Sigmoid colon (tissue), 7 donors: ENCODE results near the gene RNASET2. TPM values are rescaled to one million over a fixed set of nuclear protein-coding genes. Genes with fewer than 3 reads are reported as not detected.

Experiments used
- DNase-seq: peaks from one replicate; pipeline ENCODE4 v3.0.0-alpha.2; 2019
- H3K27ac ChIP-seq, 4 donors: fragments of 200-600 bp; sonication (generic); one replicate each; pipeline ENCODE4 v1.5.1; 2016 to 2019; ENCODE audit warnings: mild to moderate bottlenecking in 1 of 4
- H3K27me3 ChIP-seq, 3 donors: fragments of 200-600 bp; sonication (generic); one replicate each; pipeline ENCODE4 v1.5.1; 2019; ENCODE audit warnings: mild to moderate bottlenecking in 1 of 3
- H3K36me3 ChIP-seq, 4 donors: fragments of 200-600 bp; sonication (generic); one replicate each; pipeline ENCODE4 v1.5.1; 2016 to 2019
- H3K4me1 ChIP-seq, 4 donors: fragments of 200-600 bp; sonication (generic); one replicate each; pipeline ENCODE4 v1.5.1; 2017 to 2019
- H3K4me3 ChIP-seq, 4 donors: fragments of 200-600 bp; sonication (generic); one replicate each; pipeline ENCODE4 v1.5.1; 2017 to 2019; ENCODE audit warnings: mild to moderate bottlenecking in 2 of 4, moderate library complexity in 1 of 4
- H3K9me3 ChIP-seq, 4 donors: fragments of 200-600 bp in 3 of 4; sonication (generic) in 3 of 4; one replicate each; pipeline versions ENCODE4 v1.5.1 to v1.6.1; 2013 to 2019
- EP300 ChIP-seq, 4 donors: sonication (generic); formaldehyde crosslinking; IDR thresholded peaks; one replicate each; pipeline ENCODE4 v1.6.1; 2017; ENCODE audit warnings: antibody characterized with exemption in 4 of 4
- POLR2A ChIP-seq, 2 donors: fragments of 450-650 bp; IDR thresholded peaks; one replicate each; pipeline ENCODE4 v1.6.1; 2016; ENCODE audit warnings: antibody characterized with exemption in 2 of 2, mild to moderate bottlenecking in 2 of 2, moderate library complexity in 2 of 2
- POLR2AphosphoS5 ChIP-seq, 4 donors: sonication (generic); formaldehyde crosslinking; IDR thresholded peaks; one replicate each; pipeline ENCODE4 v1.6.1; 2017; ENCODE audit warnings: antibody characterized with exemption in 4 of 4
- WGBS, 2 donors: extraction: QIAGEN DNeasy Blood & Tissue Kit; methylation state at CpG; one replicate each; pipeline ENCODE4 v1.1.7; 2013; 5-methylcytosine and 5-hydroxymethylcytosine counted together
- intact Hi-C: fragments of 100-400 bp; cut with DNase I; formaldehyde crosslinking; loops from one replicate; pipeline ENCODE4 v1.15.1; 2023
- polyA plus RNA-seq, 3 donors: library from polyadenylated mRNA; stranded (reverse); fragments of 200-250 nt; gene quantifications; one replicate each; pipeline ENCODE4 v1.2.3, GENCODE V29; 2013
- total RNA-seq, 4 donors: library from RNA; depleted of rRNA; stranded (reverse); fragments of >200 nt; gene quantifications; one replicate each; pipeline ENCODE4 v1.1.0, GENCODE V29; 2016
- TF ChIP-seq, protein P1 (sequence below), 4 experiments: fragments of 450-650 bp in 3 of 4; fragments of 200-600 bp in 1 of 4; IDR thresholded peaks; one replicate each; pipeline ENCODE4 v1.5.1; 2016 to 2019; ENCODE audit warnings: antibody characterized with exemption in 4 of 4, mild to moderate bottlenecking in 3 of 4, moderate library complexity in 2 of 4
- donor health status: healthy with polysubstance abuse.
- donor health status: Bipolar disorder and iron deficiency.
- donor health status: healthy.

RNASET2 gene
- total and polyA plus RNA-seq, 7 donors: 35.4 to 83.9 (median 43.9) TPM

DNA sequence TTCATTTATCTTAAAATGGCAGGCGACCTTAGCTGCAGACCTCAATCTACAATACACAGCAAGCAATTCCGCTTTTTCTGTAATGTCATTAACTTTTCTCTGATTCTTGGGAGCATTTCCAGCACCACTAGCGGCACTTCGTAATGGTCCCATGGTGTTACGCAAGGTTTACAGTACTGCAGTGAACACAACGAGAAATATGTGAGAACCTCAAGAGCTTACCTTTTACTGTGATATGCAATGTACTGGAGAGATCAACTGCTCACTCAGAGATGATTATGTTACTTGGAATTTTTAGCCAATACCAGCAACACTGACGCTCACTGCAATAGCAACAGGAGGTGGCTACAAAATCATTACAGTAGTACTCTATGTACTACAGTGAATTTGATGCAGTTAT is 40.1 kb upstream of the RNASET2 start:
- Histone ChIP-seq H3K36me3 (no peaks in the 10 kb centered on the region), H3K27ac (no peak overlapping the region), H3K4me1 (peaks cover 0 to 31% (median 16%) of the 10 kb centered on the region in 4 donors), H3K27me3 (no peaks in the 10 kb centered on the region), H3K9me3 (no peaks in the 10 kb centered on the region), H3K4me3 (no peak overlapping the region)
- TF ChIP-seq POLR2AphosphoS5 (IDR thresholded peaks at IDR 0.05) (no peak), POLR2A (IDR thresholded peaks at IDR 0.05) (no peak), EP300 (IDR thresholded peaks at IDR 0.05) (no peak)
- TF ChIP-seq, protein P1, sequence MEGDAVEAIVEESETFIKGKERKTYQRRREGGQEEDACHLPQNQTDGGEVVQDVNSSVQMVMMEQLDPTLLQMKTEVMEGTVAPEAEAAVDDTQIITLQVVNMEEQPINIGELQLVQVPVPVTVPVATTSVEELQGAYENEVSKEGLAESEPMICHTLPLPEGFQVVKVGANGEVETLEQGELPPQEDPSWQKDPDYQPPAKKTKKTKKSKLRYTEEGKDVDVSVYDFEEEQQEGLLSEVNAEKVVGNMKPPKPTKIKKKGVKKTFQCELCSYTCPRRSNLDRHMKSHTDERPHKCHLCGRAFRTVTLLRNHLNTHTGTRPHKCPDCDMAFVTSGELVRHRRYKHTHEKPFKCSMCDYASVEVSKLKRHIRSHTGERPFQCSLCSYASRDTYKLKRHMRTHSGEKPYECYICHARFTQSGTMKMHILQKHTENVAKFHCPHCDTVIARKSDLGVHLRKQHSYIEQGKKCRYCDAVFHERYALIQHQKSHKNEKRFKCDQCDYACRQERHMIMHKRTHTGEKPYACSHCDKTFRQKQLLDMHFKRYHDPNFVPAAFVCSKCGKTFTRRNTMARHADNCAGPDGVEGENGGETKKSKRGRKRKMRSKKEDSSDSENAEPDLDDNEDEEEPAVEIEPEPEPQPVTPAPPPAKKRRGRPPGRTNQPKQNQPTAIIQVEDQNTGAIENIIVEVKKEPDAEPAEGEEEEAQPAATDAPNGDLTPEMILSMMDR (IDR thresholded peaks at IDR 0.05): no peak
- intact Hi-C loops: loop anchor here (5.0 to 10.0 kb wide), 4 partner anchors 121 to 372 kb away; partner anchors contain the start of gene RPS6KA2
- no peak for DNase-seq
- 92 to 93% methylated on average over 7 of the region's 7 CpGs for WGBS, 2 donors

- Histone ChIP-seq H3K9me3 (no peaks in the 10 kb centered on the region), H3K4me3 (no peak overlapping the region), H3K36me3 (no peaks in the 10 kb centered on the region), H3K27ac (peak overlapping the region in 1 of 4 donors; percentile 35), H3K4me1 (peaks cover 0 to 17% (median 13%) of the 10 kb centered on the region in 4 donors), H3K27me3 (no peaks in the 10 kb centered on the region)
- intact Hi-C loops: loop anchor here (2.0 to 10.0 kb wide), 4 partner anchors 127 to 365 kb away; partner anchors contain the start of gene RPS6KA2
- WGBS, 2 donors: 37 to 58% methylated on average over 10 of the region's 10 CpGs
- no peak for DNase-seq
- no peak for TF ChIP-seq POLR2A (IDR thresholded peaks at IDR 0.05)
- TF ChIP-seq, protein P1 (IDR thresholded peaks at IDR 0.05): peak; percentile 7 to 53 (median 34)
Measured at GRCh38 chr6:166989427-166990032, 33.2 kb upstream of the RNASET2 start.

- 92 to 93% methylated on average over 3 of the region's 3 CpGs for WGBS, 2 donors
Measured at GRCh38 chr6:166988674-166989201, 32.4 kb upstream of the RNASET2 start.

DNA sequence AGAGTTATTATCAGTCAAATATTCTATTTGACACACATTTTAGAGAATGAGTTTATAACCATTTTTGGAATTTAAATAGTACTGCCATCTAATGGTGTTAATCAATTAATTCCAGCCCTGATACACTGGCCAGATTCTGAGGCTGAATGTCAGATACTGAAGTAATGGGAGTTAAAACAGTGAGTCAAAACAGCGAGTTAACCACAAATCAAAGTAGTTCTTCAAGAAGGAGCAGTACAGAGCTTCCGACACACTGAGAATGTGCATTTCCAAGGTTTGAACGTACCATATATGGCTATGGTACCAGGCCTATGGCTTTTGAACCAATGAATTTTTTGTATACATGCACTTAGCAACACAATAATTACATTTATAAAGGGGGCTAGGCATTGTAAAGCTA is 31.6 kb upstream of the RNASET2 start:
- TF ChIP-seq EP300 (IDR thresholded peaks at IDR 0.05) (no peak), POLR2A (IDR thresholded peaks at IDR 0.05) (no peak), POLR2AphosphoS5 (IDR thresholded peaks at IDR 0.05) (no peak)
- TF ChIP-seq, protein P1 (IDR thresholded peaks at IDR 0.05): no peak
- WGBS, 2 donors: 82 to 90% methylated on average over 3 of the region's 3 CpGs
- Histone ChIP-seq H3K27me3 (no peaks in the 10 kb centered on the region), H3K4me1 (peaks cover 0 to 17% (median 13%) of the 10 kb centered on the region in 4 donors), H3K36me3 (no peaks in the 10 kb centered on the region), H3K9me3 (no peaks in the 10 kb centered on the region), H3K4me3 (no peak overlapping the region), H3K27ac (no peak overlapping the region)
- intact Hi-C loops: loop anchor here (2.0 to 5.0 kb wide), 3 partner anchors 126 to 299 kb away; no protein-coding TSS in a partner anchor
- no peak for DNase-seq

More at GRCh38 chr6:166988674-166989201, 32.4 kb upstream of the RNASET2 start:
- intact Hi-C loops: loop anchor here (2.0 to 5.0 kb wide), 3 partner anchors 126 to 299 kb away; no protein-coding TSS in a partner anchor
- Histone ChIP-seq H3K4me3 (no peak overlapping the region), H3K36me3 (no peaks in the 10 kb centered on the region), H3K27ac (peak overlapping the region in 1 of 4 donors; percentile 35), H3K4me1 (peaks cover 0 to 17% (median 13%) of the 10 kb centered on the region in 4 donors), H3K9me3 (no peaks in the 10 kb centered on the region), H3K27me3 (no peaks in the 10 kb centered on the region)
- no peak for TF ChIP-seq EP300 (IDR thresholded peaks at IDR 0.05)
- TF ChIP-seq, protein P1 (IDR thresholded peaks at IDR 0.05): no peak
- TF ChIP-seq POLR2AphosphoS5 (IDR thresholded peaks at IDR 0.05): no peak
- no peak for TF ChIP-seq POLR2A (IDR thresholded peaks at IDR 0.05)
- no peak for DNase-seq
